NCI-H460 (cell line): ENCODE results near the gene HDDC2. TPM values are rescaled to one million over a fixed set of nuclear protein-coding genes. Genes with fewer than 3 reads are reported as not detected.

Source experiments
- DNase-seq: peaks from one replicate; pipeline ENCODE4 v3.0.0-alpha.2; 2016; ENCODE audit warnings: low read depth; ENCODE audit errors: extremely low read depth
- polyA plus RNA-seq: library from polyadenylated mRNA; depleted of rRNA; stranded (reverse); fragments of >200 nt; gene quantifications from 2 replicates; pipeline ENCODE4 v1.2.3, GENCODE V29; 2014; cell fraction: nucleus; rRNA removed
- total RNA-seq: library from RNA; depleted of rRNA; stranded (reverse); fragments of >200 nt; shearing (Covaris generic); gene quantifications from 2 replicates; pipeline ENCODE4 v1.2.3, GENCODE V29; 2014; rRNA removed

The HDDC2 gene
- total RNA-seq = 152 and 159 TPM in 2 replicates
- 69.6 and 121 TPM in 2 replicates for polyA plus RNA-seq

- DNase-seq = no peak
Measured at GRCh38 chr6:125301435-125302391, at the start of gene HDDC2. Gene HDDC2, minus strand, starts transcription at chr6:125301967. Its CDS starts 35 bp downstream, at chr6:125301932.

DNA sequence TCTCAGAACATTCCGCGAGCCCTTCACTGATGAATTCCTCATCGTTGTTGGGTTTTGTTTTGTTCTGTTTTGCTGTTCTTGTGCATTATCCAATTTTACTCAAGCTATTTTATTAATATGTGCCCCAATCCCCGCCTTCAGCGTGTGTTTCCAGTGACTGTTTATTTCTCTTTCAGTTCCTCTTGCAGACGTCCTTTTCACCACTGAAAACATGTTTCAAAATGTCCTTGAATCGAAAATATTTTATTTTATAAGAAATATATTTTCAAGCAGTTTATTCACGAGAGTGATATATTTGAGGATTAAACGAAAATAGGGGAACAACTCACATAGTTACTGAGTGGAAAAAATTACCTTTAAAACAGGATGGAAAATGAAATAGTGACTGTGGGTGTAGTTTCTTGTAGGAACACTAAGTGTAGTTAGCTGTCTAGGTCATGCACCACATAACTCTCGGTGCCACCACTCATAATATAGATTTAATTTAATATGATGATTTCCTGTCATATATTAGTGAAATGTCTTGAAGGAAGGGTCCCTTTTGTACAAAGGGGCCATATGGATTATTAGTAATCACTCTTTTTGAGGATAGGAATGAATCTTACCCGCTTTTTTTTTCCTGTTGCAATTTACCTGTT lies 45.3 kb upstream of the HDDC2 start:
- no peak for DNase-seq

DNA sequence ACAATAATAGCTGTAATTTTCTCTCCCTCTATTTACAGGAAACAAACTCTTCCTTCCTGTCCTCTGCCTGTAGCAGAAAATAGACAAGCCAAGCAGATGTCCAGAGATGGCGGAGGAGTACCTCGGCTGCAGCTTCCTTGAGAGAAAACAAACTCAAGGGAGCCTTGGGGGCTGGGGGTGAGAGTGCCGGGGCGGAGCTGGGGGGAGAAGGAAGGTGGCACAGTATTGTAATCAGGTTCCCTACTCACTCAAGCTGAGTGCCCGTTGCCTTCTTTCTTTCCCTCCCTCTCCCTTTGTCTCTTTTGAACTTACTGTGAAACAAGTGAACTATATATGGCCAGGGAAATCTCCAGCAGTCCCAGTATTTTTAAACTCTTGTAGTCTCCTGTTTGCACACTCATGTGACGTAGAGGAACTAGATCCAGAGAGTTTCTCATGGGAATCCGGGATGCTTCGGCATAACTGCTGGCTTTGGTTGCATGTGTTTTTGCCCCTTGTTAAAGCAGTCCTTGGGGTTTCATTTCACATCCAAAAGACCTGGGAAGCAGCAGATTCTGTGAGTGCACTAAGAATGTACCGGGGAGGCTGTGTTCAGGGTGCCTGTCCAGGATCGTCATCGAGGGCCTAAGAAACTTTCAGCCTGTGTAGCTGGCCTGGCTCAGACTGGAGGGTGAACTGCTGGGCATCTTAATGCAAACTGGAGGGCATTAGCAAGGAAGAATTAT lies 44.6 kb upstream of the HDDC2 start:
- no peak for DNase-seq

DNA sequence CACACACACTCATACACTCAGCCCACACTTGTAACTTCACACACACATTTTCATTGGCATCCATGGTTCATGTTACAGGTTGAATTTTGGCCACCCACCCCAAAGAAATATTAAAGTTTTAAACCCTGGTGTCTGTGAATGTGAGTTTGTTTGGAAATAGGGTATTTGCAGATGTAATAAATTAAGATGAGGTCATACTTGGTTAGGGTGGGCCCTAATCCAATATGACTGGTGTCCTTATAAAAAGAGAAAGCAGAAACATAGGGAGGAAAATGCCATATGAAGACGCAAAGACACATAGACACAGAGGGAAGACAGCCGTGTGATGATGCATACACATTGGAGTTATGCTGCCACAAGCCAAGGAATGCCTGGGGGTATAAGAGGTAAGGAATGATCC lies 39.7 kb upstream of the HDDC2 start:
- DNase-seq = no peak

DNA sequence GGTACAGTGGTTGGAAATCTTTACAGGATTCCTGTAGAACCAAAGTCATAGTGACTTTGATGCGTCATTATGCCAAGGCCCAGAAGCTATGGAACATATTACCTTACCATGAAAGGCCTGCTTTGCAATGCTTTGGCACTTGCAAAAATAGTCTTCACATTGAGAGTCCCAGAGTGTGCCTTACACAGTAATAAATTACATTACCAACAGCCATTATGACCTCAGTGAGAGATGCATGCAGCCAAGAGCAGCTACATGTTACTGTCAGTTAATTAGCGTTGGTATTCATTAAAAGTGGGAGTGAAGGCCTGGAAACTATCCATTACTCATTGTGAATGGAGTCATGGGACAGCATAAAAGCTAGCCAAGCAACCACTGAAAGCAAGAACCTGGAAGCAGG lies 39.2 kb upstream of the HDDC2 start:
- DNase-seq = no peak

- DNase-seq = no peak
Measured at GRCh38 chr6:125340175-125340835, 38.5 kb upstream of the HDDC2 start.

DNA sequence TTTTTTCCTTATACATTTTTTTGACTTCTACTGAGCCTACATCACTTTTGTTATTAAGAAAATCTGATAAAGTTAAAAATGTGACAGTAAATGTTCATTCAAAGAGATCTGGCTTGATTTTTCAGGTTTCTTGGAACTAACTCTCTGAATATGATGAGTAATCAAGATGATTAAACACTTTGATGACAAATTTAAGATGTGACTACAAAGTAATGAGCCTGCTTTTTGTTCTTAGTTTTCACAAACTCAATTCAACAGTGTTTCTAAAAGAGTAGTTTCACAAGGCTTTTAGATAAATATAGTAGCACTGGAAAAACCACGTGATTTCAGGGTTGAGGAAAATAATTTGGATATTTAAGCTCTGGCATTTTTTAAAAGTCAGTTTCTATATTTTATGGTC lies 37.9 kb upstream of the HDDC2 start:
- DNase-seq = no peak

DNA sequence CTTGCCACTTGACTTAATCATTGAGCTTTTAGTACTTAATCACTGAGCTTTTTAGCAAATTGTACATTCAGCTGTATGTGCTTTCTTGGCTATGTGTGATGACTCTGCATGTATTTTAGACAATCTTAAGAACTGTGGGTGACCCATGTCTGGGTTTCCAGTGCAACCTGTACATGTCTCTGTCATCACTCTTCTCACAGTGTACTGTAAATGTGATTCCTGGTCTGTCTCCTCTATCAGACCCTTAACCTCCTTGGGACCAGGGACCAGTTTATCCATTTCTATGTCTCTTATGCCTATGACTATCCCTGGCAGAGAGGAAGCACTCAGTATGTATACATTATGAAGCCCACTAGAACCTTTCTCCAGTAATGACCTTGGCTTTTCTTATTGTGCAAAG lies 36.6 kb upstream of the HDDC2 start:
- no peak for DNase-seq

GRCh38 chr6:125337706-125338105 lies 35.9 kb upstream of the HDDC2 start:
- no peak for DNase-seq

- DNase-seq = no peak
Measured at GRCh38 chr6:125332664-125333063, 30.9 kb upstream of the HDDC2 start.

GRCh38 chr6:125325586-125325985 lies 23.8 kb upstream of the HDDC2 start:
- DNase-seq = no peak

DNA sequence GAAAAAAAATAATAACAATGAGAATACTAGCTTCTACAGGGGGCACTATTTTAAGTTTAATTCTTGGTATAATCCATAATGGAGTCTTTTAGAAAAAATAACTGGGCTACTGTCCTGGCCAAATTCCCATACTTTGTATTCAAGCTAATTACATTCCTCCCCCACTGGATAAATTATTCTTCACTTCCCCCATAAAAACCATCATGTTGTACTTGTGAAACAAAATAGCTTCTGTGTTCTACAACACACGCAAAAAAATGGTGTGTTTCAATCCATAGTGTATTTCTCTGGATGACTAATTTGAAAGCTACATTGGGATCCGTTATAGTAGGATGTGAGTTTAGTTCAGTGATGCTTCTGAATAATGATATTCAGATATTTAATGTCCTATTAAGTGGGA lies 21.6 kb upstream of the HDDC2 start:
- no peak for DNase-seq

DNA sequence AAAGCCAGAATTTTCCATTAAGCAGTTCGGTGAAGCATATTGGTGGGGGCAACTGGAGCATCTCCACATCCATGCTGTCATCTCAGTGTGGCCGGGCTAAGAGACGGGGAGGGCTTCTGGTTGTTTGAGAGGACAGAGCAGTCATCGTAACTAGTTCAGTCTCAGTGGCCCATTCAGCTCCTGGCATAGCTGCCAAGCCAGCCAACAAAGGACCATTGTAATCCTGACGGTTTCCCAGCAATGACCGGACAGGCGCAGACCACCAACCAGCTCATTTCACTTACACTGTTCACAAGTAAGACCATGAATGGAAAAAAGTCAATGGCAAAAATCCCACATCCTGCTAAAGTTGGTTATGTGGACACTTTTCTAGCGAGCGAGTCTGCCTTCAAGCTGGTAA lies 14.9 kb upstream of the HDDC2 start:
- DNase-seq = no peak

DNA sequence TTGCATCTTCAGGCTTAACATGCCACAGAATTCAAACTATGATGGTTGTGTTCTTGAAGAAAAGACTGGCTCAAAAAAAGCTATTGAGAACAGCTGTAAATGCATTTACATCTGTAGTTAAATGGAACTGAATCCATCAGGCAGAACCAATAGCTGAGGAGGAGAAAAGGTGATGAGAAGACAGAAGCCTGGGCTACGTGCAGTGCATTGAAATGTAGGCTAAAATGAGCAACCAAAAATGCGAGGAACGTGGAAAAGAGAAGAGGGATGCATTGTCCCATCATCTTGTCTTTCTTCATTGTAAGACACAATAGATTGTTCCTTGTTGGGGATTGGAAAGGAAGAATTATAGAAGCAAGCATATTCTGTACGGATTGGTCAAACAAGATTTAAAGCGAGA lies 13.8 kb upstream of the HDDC2 start:
- no peak for DNase-seq

DNA sequence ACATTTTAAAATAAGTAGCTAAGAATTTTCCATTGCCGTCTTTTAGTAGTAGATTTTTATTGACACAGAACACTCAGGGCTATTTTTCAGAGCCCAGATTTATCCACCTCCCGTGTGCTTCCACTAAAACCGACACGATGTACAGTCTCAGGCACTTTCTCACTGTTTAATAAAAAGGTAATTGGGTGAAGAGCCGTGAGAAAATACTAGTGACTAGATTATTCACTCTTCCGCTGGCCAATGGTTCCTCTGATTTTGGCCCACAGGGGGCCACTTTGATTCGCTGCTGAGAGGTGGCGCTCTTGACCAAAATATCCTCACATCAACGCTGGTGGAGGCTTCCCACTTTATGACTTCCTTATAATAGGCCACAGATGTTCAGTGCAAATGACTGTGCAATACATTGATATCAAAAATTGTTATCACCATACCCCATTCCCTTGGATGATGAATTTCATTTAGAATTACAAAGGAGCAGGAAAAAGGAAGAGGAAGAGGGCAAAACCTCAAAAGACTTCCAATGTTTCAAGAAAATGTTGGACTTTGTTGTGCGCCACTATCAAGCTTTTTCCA lies 12.3 kb upstream of the HDDC2 start:
- peak; percentile 53 for DNase-seq

DNA sequence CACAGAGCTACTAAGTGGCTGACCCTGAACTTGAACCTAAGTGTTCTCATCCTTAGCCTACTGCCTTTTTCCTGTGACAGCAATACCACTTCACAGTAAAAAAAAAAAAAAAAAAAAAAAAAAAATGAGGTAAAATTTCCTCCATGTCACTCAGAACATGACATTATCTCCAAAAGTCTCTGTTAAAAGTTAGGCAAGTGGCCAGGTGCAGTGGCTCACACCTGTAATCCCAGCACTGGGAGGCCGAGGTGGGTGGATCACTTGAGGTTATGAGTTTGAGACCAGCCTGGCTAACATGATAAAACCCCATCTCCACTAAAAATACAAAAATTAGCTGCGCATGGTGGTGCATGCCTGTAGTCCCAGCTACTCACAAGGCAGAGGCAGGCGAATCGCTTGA lies 11.2 kb upstream of the HDDC2 start:
- DNase-seq = no peak

- DNase-seq = no peak
Measured at GRCh38 chr6:125312478-125312877, 10.7 kb upstream of the HDDC2 start.

DNA sequence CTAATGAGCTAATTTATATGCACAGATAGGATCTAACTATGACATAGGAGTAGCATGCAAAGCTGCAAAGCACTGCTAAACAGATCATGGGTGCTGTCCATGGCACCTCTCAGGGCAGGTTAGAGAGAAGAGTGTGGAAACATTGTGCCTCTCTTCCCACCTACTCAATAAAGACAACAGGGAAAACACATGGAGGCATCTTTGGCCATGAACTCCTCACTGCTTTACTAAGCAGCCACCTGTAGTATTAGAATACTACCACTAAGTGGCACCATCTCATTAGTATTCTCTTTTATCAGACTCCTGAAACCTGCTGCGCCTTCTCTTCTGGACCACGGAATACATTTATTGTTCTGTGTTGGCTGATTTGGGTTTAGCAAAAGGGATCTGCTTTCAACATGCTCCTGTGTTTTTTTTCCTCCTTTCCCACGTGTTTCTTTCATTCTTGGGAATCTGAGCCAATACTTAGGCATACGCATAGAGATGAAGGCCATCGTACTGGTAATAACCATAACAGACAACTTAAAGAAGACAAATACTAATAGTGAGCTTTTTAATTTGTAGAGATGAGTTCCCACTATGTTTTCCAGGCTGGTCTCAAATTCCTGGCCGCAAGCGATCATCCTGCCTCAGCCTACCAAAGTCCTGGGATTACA lies 9.4 kb upstream of the HDDC2 start:
- peak; percentile 61 for DNase-seq

- no peak for DNase-seq
Measured at GRCh38 chr6:125307964-125308615, 6.3 kb upstream of the HDDC2 start.
